Measurements from ENCODE around the gene LRRD1. TPM values are rescaled to one million over a fixed set of nuclear protein-coding genes. Genes with fewer than 3 reads are reported as not detected.

LRRD1 gene
- total RNA-seq, 1 experiment from 2014 or later: not detected

DNA sequence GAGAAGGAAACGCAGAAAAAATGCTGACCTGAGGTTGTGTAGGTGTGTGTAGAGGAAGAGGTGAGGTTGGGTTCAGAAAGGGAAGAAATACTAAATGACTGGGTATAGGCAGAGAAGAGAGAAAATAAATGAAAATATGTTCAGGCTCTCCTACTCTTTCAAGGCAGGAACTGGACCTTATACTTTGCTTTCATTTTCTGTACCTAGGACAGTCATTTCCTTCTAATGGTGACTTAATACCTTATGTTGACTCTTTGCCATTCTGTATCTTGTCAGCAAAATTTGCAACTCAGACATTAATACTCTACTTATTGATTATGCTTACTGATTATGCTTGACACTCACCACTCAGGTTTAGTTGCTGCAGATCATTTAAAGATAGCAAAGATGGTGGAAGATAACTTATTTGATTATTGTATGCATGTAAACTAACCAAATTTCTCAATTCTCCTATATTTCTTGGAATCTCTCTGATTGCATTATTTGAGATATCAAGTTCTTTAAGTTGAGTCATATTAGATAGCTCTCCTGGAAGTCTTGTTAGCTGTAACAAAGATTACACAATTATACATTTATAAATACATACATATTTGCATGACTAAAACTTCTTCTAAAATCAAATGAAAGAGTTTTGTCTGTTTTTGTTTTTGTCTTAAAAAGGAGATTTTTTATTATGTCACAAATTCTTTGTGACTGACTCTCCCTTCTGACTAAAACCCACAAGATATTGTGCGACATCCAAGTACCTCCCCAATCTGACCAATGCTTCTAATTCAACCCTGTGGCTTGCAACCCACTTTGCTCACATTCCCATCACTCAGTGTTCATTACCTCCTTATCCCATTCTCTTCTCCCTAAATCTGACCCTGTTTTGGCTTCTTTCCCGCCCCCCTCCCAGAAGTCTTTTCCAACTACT is 20.0 kb downstream of the LRRD1 start:
- CTCF ChIA-PET: no interaction called here

More for the DNA sequence above, 20.0 kb downstream of the LRRD1 start:
- DNase-seq (ENCODE audit: low spot score) (no peak), ATAC-seq (no peak)
- POLR2A ChIA-PET: interaction anchor here (0.7 kb wide), 1 partner anchor 20 kb away, joined by 4 read pairs; no protein-coding TSS in a partner anchor
- Mint-ChIP-seq H3K4me3 (no peak overlapping the region), H3K36me3 (no peaks in the 10 kb centered on the region), H3K27ac (no peak overlapping the region), H3K27me3 (ENCODE audit: low read depth) (no peaks in the 10 kb centered on the region; the same call in 1 of the 2 replicates), H3K4me1 (no peaks in the 10 kb centered on the region), H3K9me3 (no peaks in the 10 kb centered on the region)
- TF ChIP-seq, protein P1, sequence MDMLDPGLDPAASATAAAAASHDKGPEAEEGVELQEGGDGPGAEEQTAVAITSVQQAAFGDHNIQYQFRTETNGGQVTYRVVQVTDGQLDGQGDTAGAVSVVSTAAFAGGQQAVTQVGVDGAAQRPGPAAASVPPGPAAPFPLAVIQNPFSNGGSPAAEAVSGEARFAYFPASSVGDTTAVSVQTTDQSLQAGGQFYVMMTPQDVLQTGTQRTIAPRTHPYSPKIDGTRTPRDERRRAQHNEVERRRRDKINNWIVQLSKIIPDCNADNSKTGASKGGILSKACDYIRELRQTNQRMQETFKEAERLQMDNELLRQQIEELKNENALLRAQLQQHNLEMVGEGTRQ (CRISPR knock-in tag; IDR thresholded peaks at IDR 0.05): no peak
- no peak for TF ChIP-seq ZNF219 (CRISPR knock-in tag; IDR thresholded peaks at IDR 0.05; ENCODE audit: borderline replicate concordance)
- no peak for TF ChIP-seq MXD4 (CRISPR knock-in tag; IDR thresholded peaks at IDR 0.05; ENCODE audit: borderline replicate concordance)
- no peak for TF ChIP-seq CREB1 (CRISPR knock-in tag; IDR thresholded peaks at IDR 0.05)
- no peak for TF ChIP-seq TEAD1 (CRISPR knock-in tag; IDR thresholded peaks at IDR 0.05)
- no peak for TF ChIP-seq FOXP1 (CRISPR knock-in tag; IDR thresholded peaks at IDR 0.05; ENCODE audit: borderline replicate concordance)
- no peak for TF ChIP-seq TEAD4 (CRISPR knock-in tag; IDR thresholded peaks at IDR 0.05)
- TF ChIP-seq, protein P2, sequence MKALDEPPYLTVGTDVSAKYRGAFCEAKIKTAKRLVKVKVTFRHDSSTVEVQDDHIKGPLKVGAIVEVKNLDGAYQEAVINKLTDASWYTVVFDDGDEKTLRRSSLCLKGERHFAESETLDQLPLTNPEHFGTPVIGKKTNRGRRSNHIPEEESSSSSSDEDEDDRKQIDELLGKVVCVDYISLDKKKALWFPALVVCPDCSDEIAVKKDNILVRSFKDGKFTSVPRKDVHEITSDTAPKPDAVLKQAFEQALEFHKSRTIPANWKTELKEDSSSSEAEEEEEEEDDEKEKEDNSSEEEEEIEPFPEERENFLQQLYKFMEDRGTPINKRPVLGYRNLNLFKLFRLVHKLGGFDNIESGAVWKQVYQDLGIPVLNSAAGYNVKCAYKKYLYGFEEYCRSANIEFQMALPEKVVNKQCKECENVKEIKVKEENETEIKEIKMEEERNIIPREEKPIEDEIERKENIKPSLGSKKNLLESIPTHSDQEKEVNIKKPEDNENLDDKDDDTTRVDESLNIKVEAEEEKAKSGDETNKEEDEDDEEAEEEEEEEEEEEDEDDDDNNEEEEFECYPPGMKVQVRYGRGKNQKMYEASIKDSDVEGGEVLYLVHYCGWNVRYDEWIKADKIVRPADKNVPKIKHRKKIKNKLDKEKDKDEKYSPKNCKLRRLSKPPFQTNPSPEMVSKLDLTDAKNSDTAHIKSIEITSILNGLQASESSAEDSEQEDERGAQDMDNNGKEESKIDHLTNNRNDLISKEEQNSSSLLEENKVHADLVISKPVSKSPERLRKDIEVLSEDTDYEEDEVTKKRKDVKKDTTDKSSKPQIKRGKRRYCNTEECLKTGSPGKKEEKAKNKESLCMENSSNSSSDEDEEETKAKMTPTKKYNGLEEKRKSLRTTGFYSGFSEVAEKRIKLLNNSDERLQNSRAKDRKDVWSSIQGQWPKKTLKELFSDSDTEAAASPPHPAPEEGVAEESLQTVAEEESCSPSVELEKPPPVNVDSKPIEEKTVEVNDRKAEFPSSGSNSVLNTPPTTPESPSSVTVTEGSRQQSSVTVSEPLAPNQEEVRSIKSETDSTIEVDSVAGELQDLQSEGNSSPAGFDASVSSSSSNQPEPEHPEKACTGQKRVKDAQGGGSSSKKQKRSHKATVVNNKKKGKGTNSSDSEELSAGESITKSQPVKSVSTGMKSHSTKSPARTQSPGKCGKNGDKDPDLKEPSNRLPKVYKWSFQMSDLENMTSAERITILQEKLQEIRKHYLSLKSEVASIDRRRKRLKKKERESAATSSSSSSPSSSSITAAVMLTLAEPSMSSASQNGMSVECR (CRISPR knock-in tag; IDR thresholded peaks at IDR 0.05; ENCODE audit: borderline replicate concordance): no peak
- no peak for TF ChIP-seq SMAD4 (CRISPR knock-in tag; IDR thresholded peaks at IDR 0.05)
- TF ChIP-seq, protein P3, sequence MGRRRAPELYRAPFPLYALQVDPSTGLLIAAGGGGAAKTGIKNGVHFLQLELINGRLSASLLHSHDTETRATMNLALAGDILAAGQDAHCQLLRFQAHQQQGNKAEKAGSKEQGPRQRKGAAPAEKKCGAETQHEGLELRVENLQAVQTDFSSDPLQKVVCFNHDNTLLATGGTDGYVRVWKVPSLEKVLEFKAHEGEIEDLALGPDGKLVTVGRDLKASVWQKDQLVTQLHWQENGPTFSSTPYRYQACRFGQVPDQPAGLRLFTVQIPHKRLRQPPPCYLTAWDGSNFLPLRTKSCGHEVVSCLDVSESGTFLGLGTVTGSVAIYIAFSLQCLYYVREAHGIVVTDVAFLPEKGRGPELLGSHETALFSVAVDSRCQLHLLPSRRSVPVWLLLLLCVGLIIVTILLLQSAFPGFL (CRISPR knock-in tag; IDR thresholded peaks at IDR 0.05; ENCODE audit: borderline replicate concordance): no peak
- no peak for TF ChIP-seq GABPB1 (CRISPR knock-in tag; IDR thresholded peaks at IDR 0.05)
- TF ChIP-seq, protein P4, sequence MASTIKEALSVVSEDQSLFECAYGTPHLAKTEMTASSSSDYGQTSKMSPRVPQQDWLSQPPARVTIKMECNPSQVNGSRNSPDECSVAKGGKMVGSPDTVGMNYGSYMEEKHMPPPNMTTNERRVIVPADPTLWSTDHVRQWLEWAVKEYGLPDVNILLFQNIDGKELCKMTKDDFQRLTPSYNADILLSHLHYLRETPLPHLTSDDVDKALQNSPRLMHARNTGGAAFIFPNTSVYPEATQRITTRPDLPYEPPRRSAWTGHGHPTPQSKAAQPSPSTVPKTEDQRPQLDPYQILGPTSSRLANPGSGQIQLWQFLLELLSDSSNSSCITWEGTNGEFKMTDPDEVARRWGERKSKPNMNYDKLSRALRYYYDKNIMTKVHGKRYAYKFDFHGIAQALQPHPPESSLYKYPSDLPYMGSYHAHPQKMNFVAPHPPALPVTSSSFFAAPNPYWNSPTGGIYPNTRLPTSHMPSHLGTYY (CRISPR knock-in tag; IDR thresholded peaks at IDR 0.05): no peak
- TF ChIP-seq, protein P5, sequence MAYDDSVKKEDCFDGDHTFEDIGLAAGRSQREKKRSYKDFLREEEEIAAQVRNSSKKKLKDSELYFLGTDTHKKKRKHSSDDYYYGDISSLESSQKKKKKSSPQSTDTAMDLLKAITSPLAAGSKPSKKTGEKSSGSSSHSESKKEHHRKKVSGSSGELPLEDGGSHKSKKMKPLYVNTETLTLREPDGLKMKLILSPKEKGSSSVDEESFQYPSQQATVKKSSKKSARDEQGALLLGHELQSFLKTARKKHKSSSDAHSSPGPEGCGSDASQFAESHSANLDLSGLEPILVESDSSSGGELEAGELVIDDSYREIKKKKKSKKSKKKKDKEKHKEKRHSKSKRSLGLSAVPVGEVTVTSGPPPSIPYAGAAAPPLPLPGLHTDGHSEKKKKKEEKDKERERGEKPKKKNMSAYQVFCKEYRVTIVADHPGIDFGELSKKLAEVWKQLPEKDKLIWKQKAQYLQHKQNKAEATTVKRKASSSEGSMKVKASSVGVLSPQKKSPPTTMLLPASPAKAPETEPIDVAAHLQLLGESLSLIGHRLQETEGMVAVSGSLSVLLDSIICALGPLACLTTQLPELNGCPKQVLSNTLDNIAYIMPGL (CRISPR knock-in tag; IDR thresholded peaks at IDR 0.05): no peak
- TF ChIP-seq, protein P6, sequence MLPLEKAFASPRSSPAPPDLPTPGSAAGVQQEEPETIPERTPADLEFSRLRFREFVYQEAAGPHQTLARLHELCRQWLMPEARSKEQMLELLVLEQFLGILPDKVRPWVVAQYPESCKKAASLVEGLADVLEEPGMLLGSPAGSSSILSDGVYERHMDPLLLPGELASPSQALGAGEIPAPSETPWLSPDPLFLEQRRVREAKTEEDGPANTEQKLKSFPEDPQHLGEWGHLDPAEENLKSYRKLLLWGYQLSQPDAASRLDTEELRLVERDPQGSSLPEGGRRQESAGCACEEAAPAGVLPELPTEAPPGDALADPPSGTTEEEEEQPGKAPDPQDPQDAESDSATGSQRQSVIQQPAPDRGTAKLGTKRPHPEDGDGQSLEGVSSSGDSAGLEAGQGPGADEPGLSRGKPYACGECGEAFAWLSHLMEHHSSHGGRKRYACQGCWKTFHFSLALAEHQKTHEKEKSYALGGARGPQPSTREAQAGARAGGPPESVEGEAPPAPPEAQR (CRISPR knock-in tag; IDR thresholded peaks at IDR 0.05): no peak
- TF ChIP-seq, protein P7, sequence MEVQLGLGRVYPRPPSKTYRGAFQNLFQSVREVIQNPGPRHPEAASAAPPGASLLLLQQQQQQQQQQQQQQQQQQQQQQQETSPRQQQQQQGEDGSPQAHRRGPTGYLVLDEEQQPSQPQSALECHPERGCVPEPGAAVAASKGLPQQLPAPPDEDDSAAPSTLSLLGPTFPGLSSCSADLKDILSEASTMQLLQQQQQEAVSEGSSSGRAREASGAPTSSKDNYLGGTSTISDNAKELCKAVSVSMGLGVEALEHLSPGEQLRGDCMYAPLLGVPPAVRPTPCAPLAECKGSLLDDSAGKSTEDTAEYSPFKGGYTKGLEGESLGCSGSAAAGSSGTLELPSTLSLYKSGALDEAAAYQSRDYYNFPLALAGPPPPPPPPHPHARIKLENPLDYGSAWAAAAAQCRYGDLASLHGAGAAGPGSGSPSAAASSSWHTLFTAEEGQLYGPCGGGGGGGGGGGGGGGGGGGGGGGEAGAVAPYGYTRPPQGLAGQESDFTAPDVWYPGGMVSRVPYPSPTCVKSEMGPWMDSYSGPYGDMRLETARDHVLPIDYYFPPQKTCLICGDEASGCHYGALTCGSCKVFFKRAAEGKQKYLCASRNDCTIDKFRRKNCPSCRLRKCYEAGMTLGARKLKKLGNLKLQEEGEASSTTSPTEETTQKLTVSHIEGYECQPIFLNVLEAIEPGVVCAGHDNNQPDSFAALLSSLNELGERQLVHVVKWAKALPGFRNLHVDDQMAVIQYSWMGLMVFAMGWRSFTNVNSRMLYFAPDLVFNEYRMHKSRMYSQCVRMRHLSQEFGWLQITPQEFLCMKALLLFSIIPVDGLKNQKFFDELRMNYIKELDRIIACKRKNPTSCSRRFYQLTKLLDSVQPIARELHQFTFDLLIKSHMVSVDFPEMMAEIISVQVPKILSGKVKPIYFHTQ (CRISPR knock-in tag; IDR thresholded peaks at IDR 0.05): no peak
